Type B pancreatic cell (in vitro differentiated cells): Measurements from ENCODE around the gene SLC35F2. TPM values are rescaled to one million over a fixed set of nuclear protein-coding genes. Genes with fewer than 3 reads are reported as not detected.
"Not testable (repeated sequence)": the region's sequence is repeated elsewhere in the genome, so short reads cannot be mapped to it uniquely, and the experiment has no call there.

ENCODE experiments used
- DNase-seq: peaks from one replicate; pipeline ENCODE4 v3.0.0; 2021; ENCODE audit warnings: mixed read lengths; ENCODE audit not compliant: unreplicated experiment; ENCODE audit errors: extremely low spot score
- H3K27ac Mint-ChIP-seq: 2 replicates; pipeline ENCODE4 v1.8.0; 2021; ENCODE audit warnings: mild to moderate bottlenecking, mixed read lengths
- H3K27me3 Mint-ChIP-seq: 2 replicates; pipeline ENCODE4 v1.8.0; 2021; ENCODE audit warnings: mixed read lengths
- H3K36me3 Mint-ChIP-seq: 2 replicates; pipeline ENCODE4 v1.8.0; 2021; ENCODE audit warnings: mixed read lengths
- H3K4me1 Mint-ChIP-seq: one replicate; pipeline ENCODE4 v1.8.0; 2021; ENCODE audit warnings: mixed read lengths; ENCODE audit not compliant: unreplicated experiment
- H3K4me3 Mint-ChIP-seq: 2 replicates; pipeline ENCODE4 v1.8.0; 2021; ENCODE audit warnings: mild to moderate bottlenecking, mixed read lengths
- H3K9me3 Mint-ChIP-seq: 2 replicates; pipeline ENCODE4 v1.8.0; 2021; ENCODE audit warnings: mixed read lengths
- total RNA-seq: library from RNA; stranded (reverse); gene quantifications from 2 replicates; pipeline ENCODE4 v1.2.1, GENCODE V29; 2021; ENCODE audit warnings: low replicate concordance
- TF ChIP-seq, protein P1 (sequence below): fragments of 200-600 bp; sonication (generic); conservative IDR thresholded peaks from 2 replicates; pipeline ENCODE4 v1.5.0; 2021; ENCODE audit warnings: antibody characterized with exemption, mild to moderate bottlenecking

Gene SLC35F2
- total RNA-seq, 1 donor from 2014 or later: 9.5 TPM

DNA sequence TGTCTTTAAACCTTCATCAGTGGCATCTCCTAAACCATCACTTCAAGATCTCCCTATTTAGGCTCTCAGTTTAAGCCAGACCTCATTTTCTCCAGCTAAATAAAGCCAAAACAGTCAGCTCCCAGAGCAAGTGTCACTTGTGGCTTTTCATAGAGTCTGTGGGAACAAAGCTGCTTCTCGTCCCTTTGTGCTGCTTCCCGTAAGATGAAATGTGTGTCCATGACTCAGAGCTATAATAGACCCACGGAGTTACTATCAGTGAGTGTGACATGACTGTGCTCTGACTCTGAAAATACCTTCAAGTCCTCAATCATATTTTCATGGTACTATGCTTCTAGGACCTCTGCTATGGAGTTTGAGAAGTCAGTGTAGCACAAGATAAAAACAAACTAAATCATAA, 89.4 kb downstream of the SLC35F2 start:
- H3K27ac Mint-ChIP-seq: no peak overlapping the region
- TF ChIP-seq, protein P1, sequence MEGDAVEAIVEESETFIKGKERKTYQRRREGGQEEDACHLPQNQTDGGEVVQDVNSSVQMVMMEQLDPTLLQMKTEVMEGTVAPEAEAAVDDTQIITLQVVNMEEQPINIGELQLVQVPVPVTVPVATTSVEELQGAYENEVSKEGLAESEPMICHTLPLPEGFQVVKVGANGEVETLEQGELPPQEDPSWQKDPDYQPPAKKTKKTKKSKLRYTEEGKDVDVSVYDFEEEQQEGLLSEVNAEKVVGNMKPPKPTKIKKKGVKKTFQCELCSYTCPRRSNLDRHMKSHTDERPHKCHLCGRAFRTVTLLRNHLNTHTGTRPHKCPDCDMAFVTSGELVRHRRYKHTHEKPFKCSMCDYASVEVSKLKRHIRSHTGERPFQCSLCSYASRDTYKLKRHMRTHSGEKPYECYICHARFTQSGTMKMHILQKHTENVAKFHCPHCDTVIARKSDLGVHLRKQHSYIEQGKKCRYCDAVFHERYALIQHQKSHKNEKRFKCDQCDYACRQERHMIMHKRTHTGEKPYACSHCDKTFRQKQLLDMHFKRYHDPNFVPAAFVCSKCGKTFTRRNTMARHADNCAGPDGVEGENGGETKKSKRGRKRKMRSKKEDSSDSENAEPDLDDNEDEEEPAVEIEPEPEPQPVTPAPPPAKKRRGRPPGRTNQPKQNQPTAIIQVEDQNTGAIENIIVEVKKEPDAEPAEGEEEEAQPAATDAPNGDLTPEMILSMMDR: no peak
- peaks cover 5% of the 10 kb centered on the region for H3K4me1 Mint-ChIP-seq
- no peak overlapping the region for H3K4me3 Mint-ChIP-seq
- no peaks in the 10 kb centered on the region for H3K36me3 Mint-ChIP-seq
- H3K27me3 Mint-ChIP-seq: peaks cover 12% of the 10 kb centered on the region
- DNase-seq: no peak
- H3K9me3 Mint-ChIP-seq: no peaks in the 10 kb centered on the region

DNA sequence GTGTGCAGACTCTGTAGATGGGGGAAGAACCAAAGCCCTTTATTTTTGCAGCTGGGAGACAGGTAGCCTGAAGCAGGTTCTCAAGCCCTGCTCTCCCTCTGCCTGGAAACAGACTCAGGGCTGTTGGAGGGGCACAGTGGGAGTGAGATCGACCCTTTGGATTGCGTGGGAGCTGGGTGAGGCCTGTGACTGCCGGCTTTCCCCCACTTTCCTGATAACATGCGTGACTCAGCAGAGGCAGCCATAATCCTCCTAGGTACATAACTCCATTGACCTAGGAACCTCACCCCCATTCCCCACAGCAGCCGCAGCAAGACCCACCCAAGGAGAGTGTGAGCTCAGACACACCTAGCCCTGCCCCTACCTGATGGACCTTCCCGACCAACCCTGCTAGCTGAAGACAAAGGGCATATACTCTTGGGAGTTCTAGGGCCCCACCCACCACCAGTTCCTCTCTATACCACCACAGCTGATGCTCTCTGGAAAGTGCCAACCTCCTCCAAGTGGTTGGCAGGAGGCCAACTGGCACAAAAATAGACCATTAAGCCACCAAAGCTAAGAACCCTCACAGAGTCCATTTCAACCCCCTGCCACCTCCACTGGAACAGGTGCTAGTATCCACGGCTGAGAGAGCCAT, 99.8 kb downstream of the SLC35F2 start:
- H3K27me3 Mint-ChIP-seq, DNase-seq, H3K9me3 Mint-ChIP-seq, H3K27ac Mint-ChIP-seq, H3K4me1 Mint-ChIP-seq, H3K36me3 Mint-ChIP-seq, H3K4me3 Mint-ChIP-seq: not testable (repeated sequence)

DNA sequence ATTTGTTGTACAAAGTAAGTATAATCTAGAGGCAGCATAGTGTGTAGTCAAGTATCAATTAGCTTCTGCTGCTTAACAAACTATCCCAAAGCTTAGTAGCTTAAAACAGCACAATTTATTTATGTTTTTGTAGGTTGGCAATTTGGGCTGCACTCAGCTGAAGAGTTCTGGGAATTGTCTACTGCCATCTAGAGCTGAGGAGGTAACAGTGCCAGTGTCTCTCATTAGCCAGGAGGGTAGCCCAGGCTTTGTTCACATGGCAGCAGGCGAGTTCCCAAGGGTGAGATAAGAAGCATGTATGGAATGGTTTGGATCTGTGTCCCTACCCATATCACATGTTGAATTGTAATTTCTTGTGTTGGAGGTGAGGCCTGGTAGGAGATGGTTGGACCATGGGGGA, 100.9 kb downstream of the SLC35F2 start:
- Mint-ChIP-seq H3K9me3 (no peaks in the 10 kb centered on the region), H3K4me1 (no peaks in the 10 kb centered on the region), H3K36me3 (no peaks in the 10 kb centered on the region), H3K27ac (no peak overlapping the region), H3K4me3 (no peak overlapping the region), H3K27me3 (no peaks in the 10 kb centered on the region)
- no peak for DNase-seq
- TF ChIP-seq, protein P1: peak; percentile 19

DNA sequence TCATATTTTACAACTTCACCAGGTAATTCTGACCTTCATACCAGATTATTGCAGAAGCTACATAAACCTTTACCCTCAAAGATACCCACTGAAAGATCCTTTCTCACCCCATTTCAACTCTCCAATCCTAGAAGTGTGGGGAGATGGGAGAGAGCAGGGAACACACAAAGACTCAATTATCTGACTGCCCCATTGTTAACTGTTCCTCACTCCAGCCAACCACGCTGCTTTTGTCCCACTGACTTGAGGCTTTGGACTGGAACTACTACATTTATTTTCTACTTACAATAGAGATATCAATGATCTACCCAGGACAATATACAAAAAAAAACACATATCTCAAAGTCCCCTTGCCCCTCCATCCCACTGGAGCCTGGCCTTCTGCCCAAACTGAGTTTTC, 102.0 kb downstream of the SLC35F2 start:
- no peaks in the 10 kb centered on the region for H3K27me3 Mint-ChIP-seq
- no peaks in the 10 kb centered on the region for H3K4me1 Mint-ChIP-seq
- no peak overlapping the region for H3K27ac Mint-ChIP-seq
- no peak for DNase-seq
- H3K4me3 Mint-ChIP-seq: no peak overlapping the region
- no peaks in the 10 kb centered on the region for H3K9me3 Mint-ChIP-seq
- no peaks in the 10 kb centered on the region for H3K36me3 Mint-ChIP-seq
- TF ChIP-seq, protein P1: no peak

- no peak overlapping the region for H3K4me3 Mint-ChIP-seq
- H3K4me1 Mint-ChIP-seq: no peaks in the 10 kb centered on the region
- H3K27ac Mint-ChIP-seq: no peak overlapping the region
- no peaks in the 10 kb centered on the region for H3K27me3 Mint-ChIP-seq
- DNase-seq: no peak
- H3K36me3 Mint-ChIP-seq: no peaks in the 10 kb centered on the region
- TF ChIP-seq, protein P1: no peak
- H3K9me3 Mint-ChIP-seq: no peaks in the 10 kb centered on the region
These were observed 105.4 kb downstream of the SLC35F2 start for GRCh38 chr11:107752949-107753822.

- DNase-seq: no peak
- Mint-ChIP-seq H3K4me1 (no peaks in the 10 kb centered on the region), H3K9me3 (no peaks in the 10 kb centered on the region), H3K4me3 (no peak overlapping the region), H3K36me3 (no peaks in the 10 kb centered on the region), H3K27me3 (no peaks in the 10 kb centered on the region), H3K27ac (no peak overlapping the region)
- TF ChIP-seq, protein P1: no peak
These were observed 106.1 kb downstream of the SLC35F2 start for GRCh38 chr11:107752508-107752907.
